ENCODE results near the gene ZNF616.

Gene ZNF616

GRCh38 chr19:52170863-52171320, 31.2 kb upstream of the ZNF616 start:
- no peak for DNase-seq (ENCODE audit: low read depth)
- no peak for TF ChIP-seq CTCF (conservative IDR thresholded peaks at IDR 0.05; ENCODE audit: low read length)
- H3K4me3 ChIP-seq (ENCODE audit: low read length), result peak overlapping the region; percentile 97

GRCh38 chr19:52170304-52170703, 30.6 kb upstream of the ZNF616 start:
- no peak for TF ChIP-seq CTCF (conservative IDR thresholded peaks at IDR 0.05; ENCODE audit: low read length)
- peak overlapping the region; percentile 97 for H3K4me3 ChIP-seq (ENCODE audit: low read length)
- DNase-seq (ENCODE audit: low read depth), result no peak

GRCh38 chr19:52155596-52156359, 16.0 kb upstream of the ZNF616 start:
- DNase-seq (ENCODE audit: low read depth), result no peak
- no peak for TF ChIP-seq CTCF (conservative IDR thresholded peaks at IDR 0.05; ENCODE audit: low read length)
- no peak overlapping the region for H3K4me3 ChIP-seq (ENCODE audit: low read length)

- no peak overlapping the region for H3K4me3 ChIP-seq (ENCODE audit: low read length)
- TF ChIP-seq CTCF (conservative IDR thresholded peaks at IDR 0.05; ENCODE audit: low read length), result no peak
- no peak for DNase-seq (ENCODE audit: low read depth)
Measured at GRCh38 chr19:52148256-52148655, 8.5 kb upstream of the ZNF616 start.

- no peak for DNase-seq (ENCODE audit: low read depth)
- no peak for TF ChIP-seq CTCF (conservative IDR thresholded peaks at IDR 0.05; ENCODE audit: low read length)
- no peak overlapping the region for H3K4me3 ChIP-seq (ENCODE audit: low read length)
Measured at GRCh38 chr19:52142001-52142595, 2.4 kb upstream of the ZNF616 start.

- H3K4me3 ChIP-seq (ENCODE audit: low read length), result no peak overlapping the region
- DNase-seq (ENCODE audit: low read depth), result no peak
- no peak for TF ChIP-seq CTCF (conservative IDR thresholded peaks at IDR 0.05; ENCODE audit: low read length)
Measured at GRCh38 chr19:52141203-52141602, 1.5 kb upstream of the ZNF616 start.

Measured in AG10803 (cell line).